Stimulated activated CD8-positive, alpha-beta memory T cell treated with anti-CD3 and anti-CD28 coated beads, Interleukin-7, amount 100 ng/mL, for 24 hours (primary cell): Measurements from ENCODE around the gene BABAM2.
"Not testable (repeated sequence)": the region's sequence is repeated elsewhere in the genome, so short reads cannot be mapped to it uniquely, and the experiment has no call there.

Experiments used
- DNase-seq: peaks from one replicate; pipeline ENCODE4 v3.0.0-alpha.2; 2020; ENCODE audit warnings: low read depth

Gene BABAM2

DNA sequence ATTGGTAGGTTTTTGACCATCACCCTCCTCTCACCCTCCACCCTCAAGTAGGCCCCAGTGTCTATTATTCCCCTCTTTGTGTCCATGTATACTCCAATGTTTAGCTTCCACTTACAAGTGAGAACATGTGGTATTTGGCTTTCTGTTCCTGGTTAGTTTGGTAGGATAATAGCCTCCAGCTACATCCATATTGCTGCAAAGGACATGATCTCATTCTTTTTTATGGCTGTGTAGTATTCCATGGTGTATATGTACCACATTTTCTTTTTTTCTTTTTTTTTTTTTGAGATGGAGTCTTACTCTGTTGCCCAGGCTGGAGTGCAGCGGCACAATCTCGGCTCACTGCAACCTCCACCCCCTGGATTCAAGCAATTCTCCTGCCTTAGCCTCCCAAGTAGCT is 88.2 kb downstream of the BABAM2 start:
- DNase-seq, result not testable (repeated sequence)

DNA sequence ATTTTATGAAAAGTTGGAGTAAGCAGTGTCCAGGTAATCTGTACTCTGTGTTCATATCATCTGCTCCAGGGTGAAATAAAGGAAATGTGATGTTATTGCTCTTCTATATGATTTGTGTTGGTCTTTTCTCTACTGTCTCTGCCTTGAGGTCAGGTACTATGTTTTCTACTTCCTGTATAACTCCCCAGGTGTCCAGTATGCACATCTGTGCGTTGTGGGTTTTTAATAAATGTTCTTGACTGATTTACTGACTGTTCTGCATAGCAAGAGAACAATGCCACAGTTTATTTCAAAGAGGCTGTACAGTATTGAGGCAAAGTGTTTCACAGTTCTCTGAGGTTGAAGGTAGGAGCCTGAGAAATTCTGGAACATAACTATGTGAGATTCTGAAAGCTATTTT is 89.7 kb downstream of the BABAM2 start:
- no peak for DNase-seq

DNA sequence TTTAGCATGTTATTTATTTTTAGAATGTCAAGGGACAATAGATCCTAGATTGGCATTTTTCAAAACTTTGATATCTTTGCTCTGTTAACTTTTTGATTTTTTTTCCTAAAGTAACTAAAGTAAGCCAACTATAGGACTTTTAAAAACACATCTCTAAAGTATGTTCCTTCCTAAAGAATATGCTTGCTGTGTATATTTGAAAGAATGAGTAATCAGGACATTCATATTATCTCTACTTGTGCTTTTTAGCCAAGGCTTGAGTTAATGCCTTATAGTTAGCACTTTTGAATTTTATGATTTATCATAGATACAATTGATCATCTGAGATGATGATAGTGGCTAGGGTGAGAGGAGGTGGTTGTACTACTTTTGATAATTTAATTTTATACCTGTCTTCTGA is 93.6 kb downstream of the BABAM2 start:
- DNase-seq, result no peak

DNA sequence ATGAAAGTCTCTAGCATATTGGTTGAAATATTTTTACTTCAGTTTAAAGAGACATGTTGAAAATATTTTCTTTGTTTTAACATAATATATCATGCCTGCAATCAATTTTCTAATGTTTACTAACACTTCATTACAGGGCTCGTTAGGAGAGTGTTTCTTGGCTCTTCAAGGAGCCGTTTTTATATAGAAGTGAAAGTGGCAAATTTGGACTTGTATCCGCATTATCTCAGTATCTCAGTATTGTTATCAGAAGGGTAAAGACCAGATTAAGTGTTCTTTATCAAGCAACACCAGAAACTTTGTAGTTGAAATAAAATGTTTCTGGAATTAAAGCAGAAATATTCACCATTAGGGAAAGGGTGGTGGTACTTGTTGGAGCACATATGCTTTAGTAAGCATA is 97.8 kb downstream of the BABAM2 start:
- DNase-seq, result no peak

DNA sequence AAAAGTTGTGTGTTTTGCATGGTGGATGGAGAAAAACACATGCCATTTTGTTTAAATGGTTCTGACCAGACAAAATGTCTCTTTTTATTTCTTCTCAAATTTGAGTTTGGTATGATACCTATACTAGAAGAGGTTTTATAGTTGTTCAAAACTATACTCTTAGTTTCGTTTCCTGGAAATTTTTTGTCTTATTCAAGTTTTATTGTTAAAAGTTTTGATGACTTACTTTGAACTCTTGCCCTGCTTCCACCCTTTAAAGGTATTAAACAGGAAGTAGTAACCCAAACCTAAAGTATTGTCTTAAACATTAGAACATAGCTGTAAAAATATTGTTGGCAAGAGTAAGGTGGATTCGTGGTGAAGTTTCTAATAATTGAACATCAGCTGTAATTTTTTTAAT is 98.2 kb downstream of the BABAM2 start:
- DNase-seq, result no peak

DNA sequence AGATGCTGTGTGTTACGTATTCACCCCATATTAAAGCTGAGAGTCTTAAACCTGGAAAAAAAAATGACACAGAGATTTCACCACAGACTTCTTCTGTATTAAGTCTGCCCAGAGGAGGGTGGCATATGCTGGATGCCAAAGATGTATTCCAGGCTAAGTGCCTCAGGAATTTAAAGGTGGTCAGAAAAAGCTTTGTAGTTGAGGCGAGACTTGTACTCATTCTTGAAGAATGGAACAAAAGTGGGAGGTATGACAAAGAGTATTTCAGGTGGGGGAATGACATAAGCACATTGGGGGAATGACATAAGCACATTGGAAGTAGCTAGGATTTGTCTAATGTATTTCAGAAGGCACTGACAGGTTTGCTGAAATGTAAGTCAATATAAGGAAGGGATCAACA is 98.6 kb downstream of the BABAM2 start:
- no peak for DNase-seq

DNA sequence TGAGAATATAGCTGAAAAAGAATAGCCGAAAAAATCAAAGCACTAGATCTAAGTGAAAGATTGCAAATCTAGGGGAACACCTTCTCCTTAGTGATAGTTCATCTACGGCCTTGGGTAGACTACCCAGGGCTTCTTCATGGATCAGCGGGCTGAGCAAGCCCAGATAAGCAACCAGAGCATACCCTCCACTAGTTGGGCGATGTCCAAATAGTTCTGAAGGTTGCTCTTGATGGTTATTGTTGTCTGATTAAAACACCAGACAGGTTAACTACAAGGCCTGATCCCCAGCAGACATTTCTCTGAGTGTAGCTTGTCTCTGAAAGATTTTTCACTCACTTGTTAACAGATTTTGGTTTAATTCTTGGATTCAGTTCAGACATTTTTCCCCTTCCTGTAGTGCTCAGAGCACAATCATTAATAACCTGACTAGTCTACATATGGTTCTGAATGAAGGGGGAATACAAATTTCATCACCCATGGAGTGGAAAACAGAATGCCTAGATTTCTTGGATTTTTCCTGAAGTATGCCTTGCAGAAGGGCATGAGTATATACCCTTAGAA is 99.6 kb downstream of the BABAM2 start:
- no peak for DNase-seq

DNA sequence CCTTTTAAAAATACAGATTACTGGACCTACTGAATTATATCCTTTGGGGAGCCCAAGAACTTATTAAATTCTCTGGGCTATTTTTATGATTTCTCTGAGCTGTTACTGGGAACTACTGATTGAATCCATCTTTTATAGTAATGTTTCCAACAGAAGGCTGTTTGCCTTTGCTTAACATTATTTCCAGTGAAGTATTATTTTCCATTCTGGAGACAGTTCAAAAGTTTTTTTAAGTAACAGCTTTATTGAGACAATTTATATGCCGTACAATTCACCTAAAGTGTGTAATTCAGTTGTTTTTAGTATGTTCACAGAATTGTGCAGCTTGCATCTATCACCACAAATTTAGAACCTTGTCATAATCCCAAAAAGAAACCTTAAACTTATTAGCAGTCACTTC is 100.6 kb downstream of the BABAM2 start:
- DNase-seq, result no peak

DNA sequence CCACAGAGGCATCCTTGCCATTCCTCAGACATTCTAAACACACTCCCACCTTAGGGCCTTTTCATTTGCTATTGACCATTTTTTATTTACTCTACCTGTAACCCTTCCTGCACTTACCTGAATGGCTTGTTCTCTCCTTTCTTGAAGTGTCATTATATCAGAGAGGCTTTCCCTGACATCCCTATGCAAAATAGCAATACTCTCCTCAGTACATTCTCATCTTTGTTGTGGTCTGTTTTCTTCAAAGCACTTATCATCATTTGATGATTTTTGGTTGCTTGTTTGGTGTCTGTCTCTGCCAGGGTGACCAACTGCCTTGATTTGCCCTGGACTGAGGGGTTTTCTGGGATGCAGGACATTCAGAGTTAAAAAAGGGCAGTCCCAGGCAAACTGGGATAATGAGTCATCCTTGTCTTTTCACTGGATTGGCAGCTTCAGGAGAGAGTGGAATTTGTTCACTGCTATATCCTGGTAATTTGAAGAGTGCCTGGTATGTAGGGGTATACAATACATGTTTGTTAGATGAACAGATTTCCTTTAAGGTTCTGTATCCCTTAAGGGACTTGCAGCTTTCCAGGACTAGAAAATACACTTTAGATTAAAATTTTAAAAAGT is 102.4 kb downstream of the BABAM2 start:
- no peak for DNase-seq

DNA sequence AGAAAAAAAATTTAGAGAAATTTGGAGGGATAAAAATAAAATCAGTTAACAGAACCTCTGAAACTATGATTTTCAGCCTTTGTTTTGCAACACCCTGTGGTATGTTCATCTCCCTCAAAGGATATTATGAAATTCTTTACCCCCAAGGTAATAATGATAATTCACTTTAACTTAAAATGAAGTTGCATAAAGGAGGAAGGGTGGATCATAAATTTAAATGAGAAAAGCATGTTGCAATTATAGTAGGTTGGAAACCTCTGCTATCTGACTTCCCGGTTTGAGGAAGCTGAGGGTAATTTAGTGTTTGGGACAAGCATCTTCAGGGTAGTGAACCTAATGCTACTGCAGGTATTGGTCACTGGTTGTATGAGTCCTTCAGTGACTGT is 102.9 kb downstream of the BABAM2 start:
- DNase-seq, result no peak

DNA sequence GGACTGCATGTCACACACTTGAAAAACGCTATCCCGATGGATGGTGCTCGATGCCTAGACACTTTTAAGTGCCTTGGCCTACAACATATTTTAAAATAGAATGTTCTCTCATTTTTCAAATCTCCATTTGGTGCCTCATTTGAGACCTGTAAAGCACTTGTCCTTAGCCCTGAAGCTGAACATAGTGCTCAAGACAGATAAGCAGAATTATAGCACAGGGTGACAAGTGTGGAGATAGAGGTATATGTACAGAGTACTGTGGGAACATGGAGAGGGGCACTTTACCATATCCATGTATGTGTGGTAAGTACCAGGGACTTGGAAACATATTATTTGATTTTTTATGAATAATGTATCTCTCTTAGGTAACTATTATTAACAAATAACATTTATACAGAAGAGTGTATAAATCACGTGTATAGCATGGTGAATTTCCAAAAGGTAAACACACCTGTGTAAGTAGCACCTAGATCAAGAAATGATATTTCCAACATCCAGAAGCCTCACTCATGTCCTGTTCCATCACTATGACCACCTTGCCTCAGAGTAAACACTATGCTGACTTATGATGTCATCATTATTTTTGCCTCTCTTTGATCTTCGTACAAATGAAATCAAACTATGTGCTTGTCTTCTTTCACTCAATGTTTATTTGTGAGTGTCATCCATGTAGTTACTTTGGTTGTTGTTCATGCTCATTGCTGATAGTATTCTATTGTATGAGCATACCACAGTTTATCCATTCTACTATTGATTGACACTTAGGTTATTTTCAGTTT is 103.6 kb downstream of the BABAM2 start:
- DNase-seq, result no peak

DNA sequence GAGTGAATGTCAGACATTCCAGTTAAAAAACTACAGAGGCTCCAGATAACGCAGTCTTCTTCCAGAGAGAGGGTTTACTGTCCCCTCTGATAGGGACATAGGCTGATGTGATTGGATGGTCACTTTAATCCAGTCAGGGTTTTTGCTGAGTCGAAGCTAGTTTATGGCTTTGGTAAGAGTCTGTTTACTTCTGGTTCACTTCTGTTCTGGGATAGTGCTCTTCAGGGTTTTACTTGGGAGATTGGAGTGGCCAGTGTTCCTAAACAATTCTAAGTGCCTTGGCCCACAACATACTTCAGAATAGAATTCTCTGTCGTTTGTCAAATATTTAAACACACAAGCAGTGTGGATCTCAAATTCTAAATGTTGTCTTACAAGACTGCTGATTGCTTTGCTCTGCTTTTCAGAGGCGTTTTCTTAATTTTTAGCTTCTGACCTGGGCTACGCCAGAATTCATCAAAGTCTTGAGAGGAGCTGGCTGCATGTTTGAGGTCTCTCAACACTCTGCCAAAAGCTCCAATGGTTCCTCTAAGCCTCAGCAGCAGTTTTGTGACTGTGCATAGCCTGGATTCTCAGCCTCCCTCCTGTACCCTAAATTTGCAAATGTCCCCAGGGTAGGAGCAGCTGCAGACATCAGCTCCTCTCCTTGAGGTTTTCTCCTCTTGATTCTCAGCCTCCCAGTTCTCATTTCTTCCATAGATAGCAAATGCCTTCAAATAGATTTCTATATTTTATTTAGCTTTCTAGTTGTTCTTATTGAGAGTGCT is 105.8 kb downstream of the BABAM2 start:
- no peak for DNase-seq

DNA sequence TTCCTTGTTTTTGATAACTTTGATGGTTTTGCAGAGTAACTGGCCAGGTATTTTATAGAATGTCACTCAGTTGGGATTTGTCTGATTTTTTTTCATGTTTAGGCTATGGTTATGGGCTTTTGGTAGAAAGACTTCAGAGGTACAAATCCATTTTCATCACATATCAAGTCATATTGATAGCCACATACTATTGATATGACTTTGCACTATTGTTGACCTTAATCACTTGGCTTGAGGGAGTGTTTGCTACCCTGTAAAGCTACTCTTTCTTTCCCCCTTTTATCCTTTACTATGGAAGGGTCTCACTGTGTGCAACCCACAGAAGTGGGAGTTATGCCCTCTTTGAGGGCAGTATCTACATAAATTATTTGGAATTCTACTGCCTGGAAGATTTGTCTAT is 109.8 kb downstream of the BABAM2 start:
- DNase-seq, result no peak

DNA sequence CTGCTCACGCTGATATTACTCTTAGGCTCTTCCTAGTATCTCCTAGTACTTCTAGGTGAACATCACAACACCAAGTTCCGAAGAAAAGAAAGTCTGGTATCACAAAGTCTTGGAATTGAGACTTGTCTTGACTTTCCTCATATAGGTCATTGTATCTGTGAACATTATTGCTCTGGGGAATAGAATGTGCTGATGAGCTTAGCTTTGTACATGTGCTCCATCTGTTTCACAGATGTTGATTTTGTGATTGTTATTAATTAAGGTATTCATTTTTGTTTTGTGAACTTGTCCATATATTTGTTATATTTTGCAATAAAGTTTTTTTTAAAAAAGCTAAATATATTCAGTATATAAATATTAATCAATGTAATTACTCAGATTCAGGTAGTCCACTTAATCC is 111.7 kb downstream of the BABAM2 start:
- DNase-seq, result no peak

DNA sequence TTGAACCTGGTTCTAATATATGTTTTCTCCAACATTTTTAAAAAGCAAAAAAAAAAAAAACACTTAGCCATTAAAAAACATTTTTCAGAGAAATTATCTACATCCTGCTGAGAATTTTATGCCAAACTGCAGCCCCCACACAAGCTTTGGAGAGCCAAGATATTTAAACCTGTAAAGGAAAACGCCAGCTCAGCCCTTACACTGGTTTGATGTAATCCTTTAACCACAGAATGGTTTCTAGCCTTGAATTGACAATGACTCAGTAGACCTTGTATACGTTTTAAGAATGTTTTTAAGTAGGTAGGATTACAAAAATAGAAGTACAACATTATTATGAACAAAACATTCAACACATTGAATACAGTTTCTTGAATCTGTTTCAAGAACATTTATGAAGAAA is 113.6 kb downstream of the BABAM2 start:
- DNase-seq, result no peak

DNA sequence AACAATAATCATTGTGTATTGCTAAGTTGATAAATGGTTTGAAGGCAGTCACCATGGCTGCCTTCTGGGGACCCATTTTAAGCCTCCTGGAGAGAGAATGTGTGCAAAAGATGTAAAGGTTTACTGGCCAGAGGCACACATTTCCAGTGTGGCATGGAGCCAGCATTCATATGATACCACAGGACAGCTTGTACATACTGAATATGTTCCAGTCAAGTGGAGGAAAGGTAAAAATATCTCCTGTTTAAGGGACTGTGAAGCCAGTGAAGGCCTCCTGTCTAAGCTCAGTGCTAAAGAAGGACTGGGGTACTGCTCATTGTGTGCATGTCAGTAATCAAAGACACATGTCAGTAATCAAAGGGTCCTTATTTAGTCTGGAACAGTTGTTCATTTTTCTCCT is 119.2 kb downstream of the BABAM2 start:
- DNase-seq, result no peak

DNA sequence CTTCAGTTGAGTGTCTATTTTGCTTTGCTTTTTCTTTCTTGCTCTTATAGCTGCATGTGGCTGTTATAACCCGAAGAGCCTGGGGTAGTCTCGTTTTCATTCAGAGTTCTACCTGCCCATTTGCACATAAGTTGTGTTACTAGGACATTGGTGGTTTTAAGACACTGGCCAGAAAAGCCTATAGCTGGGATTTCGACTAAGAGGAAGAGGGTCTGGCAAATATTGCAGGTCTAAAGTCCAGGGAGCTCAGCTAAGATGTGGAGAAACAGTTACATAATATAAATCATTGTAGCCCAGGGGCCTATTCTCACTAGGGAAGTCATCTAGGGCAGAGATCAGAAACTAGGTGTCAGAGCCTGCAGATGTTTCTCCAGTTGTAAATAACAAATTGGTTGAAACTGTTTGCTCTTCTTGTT is 120.8 kb downstream of the BABAM2 start:
- DNase-seq, result no peak

DNA sequence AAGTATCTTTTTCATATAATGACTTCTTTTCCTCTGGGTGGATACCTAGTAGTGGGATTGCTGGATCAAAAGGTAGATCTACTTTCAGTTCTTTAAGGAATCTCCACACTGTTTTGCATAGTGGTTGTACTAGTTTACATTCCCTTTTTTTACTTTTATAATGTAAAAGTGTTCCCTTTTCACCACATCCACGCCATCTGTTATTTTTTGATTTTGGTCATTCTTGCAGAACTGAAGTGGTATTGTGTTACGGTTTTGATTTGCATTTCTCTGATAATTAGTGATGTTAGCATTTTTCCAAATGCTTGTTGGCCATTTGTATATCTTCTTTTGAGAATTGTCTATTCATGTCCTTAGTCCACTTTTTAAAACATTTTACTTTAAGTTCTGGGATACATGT is 127.9 kb downstream of the BABAM2 start:
- DNase-seq, result not testable (repeated sequence)

DNA sequence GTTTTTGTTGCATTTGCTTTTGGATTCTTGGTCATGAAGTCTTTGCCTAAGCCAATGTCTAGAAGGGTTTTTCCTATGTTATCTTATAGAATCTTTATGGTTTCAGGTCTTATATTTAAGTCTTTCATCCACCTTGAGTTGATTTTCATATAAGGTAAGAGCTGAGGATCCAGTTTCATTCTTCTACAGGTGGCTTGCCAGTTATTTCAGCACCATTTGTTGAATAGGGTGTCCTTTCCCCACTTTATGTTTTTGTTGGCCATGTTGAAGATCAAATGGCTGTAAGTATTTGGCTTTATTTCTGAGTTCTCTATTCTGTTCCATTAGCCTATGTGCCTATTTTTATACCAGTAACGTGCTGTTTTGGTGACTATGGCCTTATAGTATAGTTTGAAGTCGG is 129.0 kb downstream of the BABAM2 start:
- not testable (repeated sequence) for DNase-seq

DNA sequence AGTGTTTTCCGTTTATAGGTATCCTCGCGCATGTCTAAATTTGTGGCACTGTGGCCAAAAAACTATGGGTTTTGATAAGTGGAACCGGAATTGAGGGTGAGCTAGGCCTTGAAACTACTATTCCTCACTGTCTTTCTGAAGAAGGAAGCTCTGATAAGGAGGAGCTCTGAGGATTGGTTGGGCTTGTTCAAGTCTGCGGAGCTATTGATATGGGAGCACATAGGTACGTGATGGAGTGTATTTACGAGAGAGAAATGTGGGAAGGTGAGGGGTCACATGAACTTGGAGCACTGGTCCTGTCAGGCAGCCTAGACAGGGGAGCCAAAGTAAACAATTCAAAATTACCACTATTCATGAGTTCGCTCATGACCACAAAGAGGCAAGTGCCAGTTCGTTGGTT is 131.4 kb downstream of the BABAM2 start:
- no peak for DNase-seq

DNA sequence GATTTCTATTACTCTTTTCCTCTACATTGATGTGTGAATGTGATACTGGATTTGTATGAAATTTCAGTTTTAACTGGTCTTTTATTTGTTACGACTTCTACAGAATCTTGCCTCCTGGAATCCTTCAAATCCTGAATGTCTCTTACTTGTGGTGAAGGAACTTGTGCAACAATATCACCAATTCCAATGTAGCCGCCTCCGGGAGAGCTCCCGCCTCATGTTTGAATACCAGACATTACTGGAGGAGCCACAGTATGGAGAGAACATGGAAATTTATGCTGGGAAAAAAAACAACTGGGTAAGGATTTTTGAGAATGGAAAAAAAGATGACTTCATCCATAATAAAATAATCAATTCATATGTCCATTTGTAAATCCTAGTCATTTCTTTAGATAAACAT is 134.6 kb downstream of the BABAM2 start:
- no peak for DNase-seq

DNA sequence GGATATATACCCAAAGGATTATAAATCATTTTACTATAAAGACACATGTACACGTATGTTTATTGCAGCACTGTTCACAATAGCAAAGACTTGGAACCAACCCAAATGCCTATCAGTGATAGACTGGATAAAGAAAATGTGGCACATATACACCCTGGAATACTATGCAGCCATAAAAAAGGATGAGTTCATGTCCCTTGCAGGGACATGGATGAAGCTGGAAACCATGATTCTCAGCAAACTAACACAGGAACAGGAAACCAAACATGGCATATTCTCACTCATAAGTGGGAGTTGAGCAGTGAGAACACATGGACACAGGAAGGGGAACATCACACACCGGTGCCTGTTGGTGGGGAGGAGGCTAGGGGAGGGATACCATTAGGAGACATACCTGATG is 135.7 kb downstream of the BABAM2 start:
- not testable (repeated sequence) for DNase-seq

DNA sequence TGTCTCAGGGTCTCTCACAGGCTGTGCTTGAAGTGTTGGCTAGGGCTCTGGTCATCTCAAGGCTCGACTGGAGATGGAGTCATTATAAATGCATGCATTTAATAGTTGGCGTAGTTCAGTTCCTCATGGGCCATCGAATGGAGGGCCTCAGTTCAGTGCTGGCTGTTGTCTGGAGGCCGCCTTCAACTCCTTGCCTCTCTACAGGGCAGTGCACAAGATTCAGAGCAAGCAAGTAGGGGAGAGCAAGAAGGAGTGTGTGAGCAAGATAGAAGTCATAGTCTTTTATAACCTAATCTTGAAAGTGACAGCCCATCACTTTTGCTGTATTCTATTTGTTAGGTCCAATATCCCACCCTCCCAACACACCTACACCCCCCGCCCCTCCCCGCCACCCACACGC is 137.5 kb downstream of the BABAM2 start:
- no peak for DNase-seq
